Measurements from ENCODE around the gene PAX4. TPM values are rescaled to one million over a fixed set of nuclear protein-coding genes. Genes with fewer than 3 reads are reported as not detected.

Gene PAX4
- total and polyA plus RNA-seq, 2 donors (not counting 3 experiments of a cell fraction or from before 2014, with no cell fraction given) = not detected

GRCh38 chr7:127635659-127636285 lies 17.8 kb upstream of the PAX4 start:
- dilution Hi-C loops (cut with MboI; ENCODE audit: extremely low pct_ligation_motif_present, low sequenced_read_pairs) (no loop called here), intact Hi-C loops (cut with micrococcal nuclease) (no loop called here)
- DNase-seq (ENCODE audit: low read depth, low spot score) = no peak

GRCh38 chr7:127632276-127632910 lies 14.5 kb upstream of the PAX4 start:
- Histone ChIP-seq H3K79me2 (ENCODE audit: control insufficient read depth, insufficient read depth, low read length) (no peaks in the 10 kb centered on the region), H3K36me3 (ENCODE audit: control insufficient read depth in 2 of 2, extremely low read depth in 1 of 2, insufficient read depth in 2 of 2, low read length in 2 of 2) (no peaks in the 10 kb centered on the region), H3K4me3 (replicated peaks in 1 of 3; ENCODE audit: insufficient read depth in 1 of 3, low read depth in 1 of 3, low read length in 3 of 3) (no peak overlapping the region), H3K9me3 (replicated peaks; ENCODE audit: control insufficient read depth, insufficient read depth, low read length) (no peaks in the 10 kb centered on the region), H3K4me1 (ENCODE audit: control insufficient read depth, extremely low read depth, insufficient read depth, low read length) (no peaks in the 10 kb centered on the region), H2AFZ (ENCODE audit: low read depth, low read length) (no peak overlapping the region), H3K27ac (ENCODE audit: insufficient read depth, low read depth, low read length) (no peak overlapping the region), H4K20me1 (replicated peaks; ENCODE audit: control insufficient read depth, extremely low read depth, insufficient read depth, low read length) (no peaks in the 10 kb centered on the region), H3K27me3 (ENCODE audit: control insufficient read depth in 2 of 2, insufficient read depth in 2 of 2, low read length in 2 of 2) (peaks cover 10 to 16% of the 10 kb centered on the region in 2 experiments), H3K4me2 (ENCODE audit: insufficient read depth, low read length) (no peak overlapping the region), H3K9me1 (replicated peaks; ENCODE audit: control insufficient read depth, extremely low read depth, insufficient read depth, low read length) (no peaks in the 10 kb centered on the region), H3K9ac (replicated peaks; ENCODE audit: extremely low read depth, insufficient read depth, low read length) (no peak overlapping the region)
- TF ChIP-seq POLR2A (IDR thresholded peaks at IDR 0.05; ENCODE audit: low read depth, low read length) (no peak), GATA2 (IDR thresholded peaks at IDR 0.05; ENCODE audit: insufficient read depth, insufficient read length, low read depth, low read length) (no peak), MYC (IDR thresholded peaks at IDR 0.05; ENCODE audit: low read depth, low read length) (no peak), MAX (IDR thresholded peaks at IDR 0.05; ENCODE audit: insufficient read depth, insufficient read length) (no peak), POLR2AphosphoS5 (IDR thresholded peaks at IDR 0.05; ENCODE audit: insufficient read depth, low read depth, low read length) (no peak), EZH2 (IDR thresholded peaks at IDR 0.05; ENCODE audit: borderline replicate concordance, low read depth, low read length, severe bottlenecking) (no peak), JUN (IDR thresholded peaks at IDR 0.05; ENCODE audit: borderline replicate concordance, insufficient read depth, insufficient read length, low read depth) (no peak), CTCF (IDR thresholded peaks at IDR 0.05; ENCODE audit: extremely low read depth in 1 of 2, insufficient read depth in 1 of 2, low read depth in 1 of 2, low read length in 2 of 2) (no peak)
- no TSS peak for BruUV-seq (replicated peaks)
- FAIRE-seq (no peak), DNase-seq (ENCODE audit: low read depth, low spot score) (no peak)
- POLR2A ChIA-PET = no interaction called here
- intact Hi-C loops (cut with micrococcal nuclease) = no loop called here
- dilution Hi-C loops (cut with MboI; ENCODE audit: extremely low pct_ligation_motif_present, low sequenced_read_pairs) = no loop called here
- CTCF ChIA-PET = no interaction called here

More at GRCh38 chr7:127635659-127636285, 17.8 kb upstream of the PAX4 start:
- FAIRE-seq = no peak
- TF ChIP-seq EZH2 (IDR thresholded peaks at IDR 0.05; ENCODE audit: borderline replicate concordance, low read depth, low read length, severe bottlenecking) (no peak), FOS (IDR thresholded peaks at IDR 0.05; ENCODE audit: borderline replicate concordance, insufficient read depth, low read length) (no peak), POLR2AphosphoS5 (IDR thresholded peaks at IDR 0.05; ENCODE audit: insufficient read depth, low read depth, low read length) (no peak)
- Histone ChIP-seq H3K27ac (ENCODE audit: insufficient read depth, low read depth, low read length) (no peak overlapping the region), H3K4me1 (ENCODE audit: control insufficient read depth, extremely low read depth, insufficient read depth, low read length) (no peaks in the 10 kb centered on the region), H3K4me2 (ENCODE audit: insufficient read depth, low read length) (no peak overlapping the region), H3K9me3 (replicated peaks; ENCODE audit: control insufficient read depth, insufficient read depth, low read length) (no peaks in the 10 kb centered on the region), H3K27me3 (ENCODE audit: control insufficient read depth in 2 of 2, insufficient read depth in 2 of 2, low read length in 2 of 2) (peaks cover 8 to 16% of the 10 kb centered on the region in 2 experiments), H3K4me3 (replicated peaks in 1 of 3; ENCODE audit: insufficient read depth in 1 of 3, low read depth in 1 of 3, low read length in 3 of 3) (no peak overlapping the region), H3K36me3 (ENCODE audit: control insufficient read depth in 2 of 2, extremely low read depth in 1 of 2, insufficient read depth in 2 of 2, low read length in 2 of 2) (no peaks in the 10 kb centered on the region), H3K9me1 (replicated peaks; ENCODE audit: control insufficient read depth, extremely low read depth, insufficient read depth, low read length) (no peaks in the 10 kb centered on the region), H3K79me2 (ENCODE audit: control insufficient read depth, insufficient read depth, low read length) (no peaks in the 10 kb centered on the region), H3K9ac (replicated peaks; ENCODE audit: extremely low read depth, insufficient read depth, low read length) (no peak overlapping the region), H4K20me1 (replicated peaks; ENCODE audit: control insufficient read depth, extremely low read depth, insufficient read depth, low read length) (no peaks in the 10 kb centered on the region), H2AFZ (ENCODE audit: low read depth, low read length) (no peak overlapping the region)
- POLR2A ChIA-PET = no interaction called here
- no TSS peak for BruUV-seq (replicated peaks)
- CTCF ChIA-PET = no interaction called here

Data from endothelial cell of umbilical vein (primary cell).